Loucy (cell line): ENCODE results near the gene FAM168B.

Source experiments
- H2AFZ ChIP-seq: fragments of 200-600 bp; sonication (generic); 2 replicates; pipeline ENCODE4 v1.6.0; 2016; ENCODE audit warnings: antibody characterized with exemption, mild to moderate bottlenecking, low read length, moderate library complexity
- H3F3A ChIP-seq: fragments of 200-600 bp; 2 replicates; pipeline ENCODE4 v1.6.0; 2016; ENCODE audit warnings: antibody characterized with exemption, low read depth, mild to moderate bottlenecking
- H3K27me3 ChIP-seq: fragments of 200-600 bp; sonication (generic); 2 replicates; pipeline ENCODE4 v1.6.1; 2014; ENCODE audit warnings: low read length, mild to moderate bottlenecking; ENCODE audit not compliant: insufficient read depth, poor library complexity, severe bottlenecking
- H3K36me3 ChIP-seq: fragments of 200-600 bp; sonication (generic); 2 replicates; pipeline ENCODE4 v1.6.1; 2016; ENCODE audit warnings: low read length; ENCODE audit not compliant: insufficient read depth
- H3K4me1 ChIP-seq: fragments of 200-600 bp; sonication (generic); 2 replicates; pipeline ENCODE4 v1.5.1; 2014; ENCODE audit warnings: low read length, mild to moderate bottlenecking; ENCODE audit not compliant: insufficient read depth, poor library complexity, severe bottlenecking
- H3K4me2 ChIP-seq: fragments of 200-600 bp; sonication (generic); 2 replicates; pipeline ENCODE4 v1.6.0; 2014; ENCODE audit warnings: antibody characterized with exemption, low read length, low read depth, mild to moderate bottlenecking; ENCODE audit not compliant: poor library complexity, severe bottlenecking
- H3K4me3 ChIP-seq: fragments of 200-600 bp; sonication (generic); 2 replicates; pipeline ENCODE4 v1.5.1; 2014; ENCODE audit warnings: low read length, mild to moderate bottlenecking, mixed read lengths; ENCODE audit not compliant: poor library complexity, severe bottlenecking
- H3K79me2 ChIP-seq: fragments of 200-600 bp; sonication (generic); 2 replicates; pipeline ENCODE4 v1.6.1; 2014; ENCODE audit warnings: low read length; ENCODE audit not compliant: insufficient read depth
- H3K9ac ChIP-seq: fragments of 200-600 bp; sonication (generic); 2 replicates; pipeline ENCODE4 v1.6.0; 2014; ENCODE audit warnings: mild to moderate bottlenecking, low read depth, low read length, moderate library complexity; ENCODE audit not compliant: poor library complexity, severe bottlenecking
- H3K9me2 ChIP-seq: fragments of 200-600 bp; sonication (generic); replicated peaks from 2 replicates; pipeline ENCODE4 v1.6.1; 2016; ENCODE audit warnings: low read depth, low read length, mixed read lengths
- H3K9me3 ChIP-seq: fragments of 200-600 bp; sonication (generic); 2 replicates; pipeline ENCODE4 v1.6.1; 2014; ENCODE audit warnings: mild to moderate bottlenecking, antibody characterized with exemption, low read length, low read depth; ENCODE audit not compliant: insufficient read depth
- H4K20me1 ChIP-seq: fragments of 200-600 bp; sonication (generic); 2 replicates; pipeline ENCODE4 v1.6.0; 2014; ENCODE audit warnings: antibody characterized with exemption, low read length, mild to moderate bottlenecking; ENCODE audit not compliant: insufficient read depth, poor library complexity, severe bottlenecking
- CTCF ChIP-seq: fragments of 200-600 bp; sonication (generic); conservative IDR thresholded peaks from 2 replicates; pipeline ENCODE4 v1.5.1; 2014; ENCODE audit warnings: mild to moderate bottlenecking, antibody characterized with exemption, low read length
- EZH2phosphoT487 ChIP-seq: fragments of 200-600 bp; IDR thresholded peaks from 2 replicates; pipeline ENCODE4 v1.6.1; 2018; ENCODE audit warnings: antibody characterized with exemption, mild to moderate bottlenecking, moderate library complexity, borderline replicate concordance

Gene FAM168B

GRCh38 chr2:131040661-131041401, 52.4 kb downstream of the FAM168B start:
- H4K20me1 ChIP-seq = no peaks in the 10 kb centered on the region
- no peak for TF ChIP-seq EZH2phosphoT487
- TF ChIP-seq CTCF = peak; percentile 52
- peaks cover 23% of the 10 kb centered on the region for H3K79me2 ChIP-seq
- H3K9ac ChIP-seq = peak overlapping the region; percentile 74
- H3K4me2 ChIP-seq = peak overlapping the region; percentile 90
- H2AFZ ChIP-seq = peak overlapping the region; percentile 81
- H3K4me1 ChIP-seq = peaks cover 36% of the 10 kb centered on the region
- no peaks in the 10 kb centered on the region for H3K9me3 ChIP-seq
- H3K36me3 ChIP-seq = no peaks in the 10 kb centered on the region
- peak overlapping the region; percentile 71 for H3K4me3 ChIP-seq
- H3K27me3 ChIP-seq = no peaks in the 10 kb centered on the region
- no peaks in the 10 kb centered on the region for H3F3A ChIP-seq
- no peaks in the 10 kb centered on the region for H3K9me2 ChIP-seq

- Histone ChIP-seq H3K79me2 (peaks cover 23% of the 10 kb centered on the region), H3K4me2 (peak overlapping the region; percentile 90), H3K9ac (peak overlapping the region; percentile 74), H3K36me3 (no peaks in the 10 kb centered on the region), H3F3A (no peaks in the 10 kb centered on the region), H3K9me2 (no peaks in the 10 kb centered on the region), H3K27me3 (no peaks in the 10 kb centered on the region), H3K4me3 (peak overlapping the region; percentile 71), H3K4me1 (peaks cover 36% of the 10 kb centered on the region), H2AFZ (no peak overlapping the region), H3K9me3 (no peaks in the 10 kb centered on the region), H4K20me1 (no peaks in the 10 kb centered on the region)
- TF ChIP-seq CTCF = no peak
- TF ChIP-seq EZH2phosphoT487 = no peak
These were observed 53.2 kb downstream of the FAM168B start for GRCh38 chr2:131039908-131040660.

- no peak overlapping the region for H3K9ac ChIP-seq
- no peaks in the 10 kb centered on the region for H3K9me3 ChIP-seq
- H4K20me1 ChIP-seq = no peaks in the 10 kb centered on the region
- H3K36me3 ChIP-seq = no peaks in the 10 kb centered on the region
- no peak for TF ChIP-seq EZH2phosphoT487
- TF ChIP-seq CTCF = no peak
- H3F3A ChIP-seq = no peaks in the 10 kb centered on the region
- H3K4me2 ChIP-seq = peak overlapping the region; percentile 90
- H3K4me3 ChIP-seq = no peak overlapping the region
- peaks cover 36% of the 10 kb centered on the region for H3K4me1 ChIP-seq
- no peaks in the 10 kb centered on the region for H3K9me2 ChIP-seq
- H2AFZ ChIP-seq = no peak overlapping the region
- peaks cover 23% of the 10 kb centered on the region for H3K79me2 ChIP-seq
- H3K27me3 ChIP-seq = no peaks in the 10 kb centered on the region
These were observed 53.7 kb downstream of the FAM168B start for GRCh38 chr2:131039535-131039907.
